Vagina (tissue), 2 donors: ENCODE data around the gene ROCK2.

Experiments
- POLR2A ChIP-seq, 2 donors: fragments of 450-650 bp; IDR thresholded peaks; one replicate each; pipeline ENCODE4 v1.6.1; 2017; ENCODE audit warnings: antibody characterized with exemption in 2 of 2, mild to moderate bottlenecking in 2 of 2, moderate library complexity in 2 of 2
- TF ChIP-seq, protein P1 (sequence below), 3 experiments: fragments of 450-650 bp in 2 of 3; fragments of 200-600 bp in 1 of 3; sonication (generic) in 1 of 3; IDR thresholded peaks; one replicate each; pipeline ENCODE4 v1.5.1; 2017 to 2019; ENCODE audit warnings: antibody characterized with exemption in 3 of 3, mild to moderate bottlenecking in 2 of 3, moderate library complexity in 2 of 3

DNA sequence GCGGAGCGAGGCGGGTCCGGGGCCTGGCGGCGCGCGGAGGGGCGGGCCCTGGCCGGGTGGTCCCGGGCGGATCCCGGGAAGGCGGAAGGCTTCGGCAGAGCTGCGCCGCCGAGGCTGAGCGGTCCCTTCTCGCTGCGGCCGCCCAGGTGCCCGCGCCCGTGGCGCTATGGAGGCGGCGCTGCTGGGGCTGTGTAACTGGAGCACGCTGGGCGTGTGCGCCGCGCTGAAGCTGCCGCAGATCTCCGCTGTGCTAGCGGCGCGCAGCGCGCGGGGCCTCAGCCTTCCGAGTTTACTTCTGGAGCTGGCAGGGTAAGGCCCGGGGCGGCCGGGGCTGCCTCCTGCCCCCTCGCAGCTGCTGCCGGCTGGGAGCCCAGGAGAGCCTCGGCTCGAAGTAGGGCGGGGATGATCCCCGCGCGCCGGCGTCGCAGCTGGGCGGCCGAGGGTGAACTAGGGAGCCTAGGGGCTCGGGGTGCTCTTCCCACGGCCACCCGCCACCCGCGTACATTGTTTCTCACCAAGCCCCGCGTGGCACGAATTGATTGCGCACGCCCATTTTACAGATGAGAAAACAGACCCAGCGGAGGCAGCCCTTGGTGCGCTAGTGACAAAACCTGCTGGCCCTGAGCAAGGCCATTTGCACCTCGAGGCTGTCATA, 188.9 kb downstream of the ROCK2 start, which contains the start of gene SLC66A3:
- TF ChIP-seq, protein P1, sequence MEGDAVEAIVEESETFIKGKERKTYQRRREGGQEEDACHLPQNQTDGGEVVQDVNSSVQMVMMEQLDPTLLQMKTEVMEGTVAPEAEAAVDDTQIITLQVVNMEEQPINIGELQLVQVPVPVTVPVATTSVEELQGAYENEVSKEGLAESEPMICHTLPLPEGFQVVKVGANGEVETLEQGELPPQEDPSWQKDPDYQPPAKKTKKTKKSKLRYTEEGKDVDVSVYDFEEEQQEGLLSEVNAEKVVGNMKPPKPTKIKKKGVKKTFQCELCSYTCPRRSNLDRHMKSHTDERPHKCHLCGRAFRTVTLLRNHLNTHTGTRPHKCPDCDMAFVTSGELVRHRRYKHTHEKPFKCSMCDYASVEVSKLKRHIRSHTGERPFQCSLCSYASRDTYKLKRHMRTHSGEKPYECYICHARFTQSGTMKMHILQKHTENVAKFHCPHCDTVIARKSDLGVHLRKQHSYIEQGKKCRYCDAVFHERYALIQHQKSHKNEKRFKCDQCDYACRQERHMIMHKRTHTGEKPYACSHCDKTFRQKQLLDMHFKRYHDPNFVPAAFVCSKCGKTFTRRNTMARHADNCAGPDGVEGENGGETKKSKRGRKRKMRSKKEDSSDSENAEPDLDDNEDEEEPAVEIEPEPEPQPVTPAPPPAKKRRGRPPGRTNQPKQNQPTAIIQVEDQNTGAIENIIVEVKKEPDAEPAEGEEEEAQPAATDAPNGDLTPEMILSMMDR (IDR thresholded peaks at IDR 0.05), result peak in 1 of 3 experiments; percentile 11
- TF ChIP-seq POLR2A (IDR thresholded peaks at IDR 0.05), result peak in 1 of 2 donors; percentile 89
